Measurements from ENCODE around the gene LNX2.
"Not testable (repeated sequence)": the region's sequence is repeated elsewhere in the genome, so short reads cannot be mapped to it uniquely, and the experiment has no call there.

The LNX2 gene

DNA sequence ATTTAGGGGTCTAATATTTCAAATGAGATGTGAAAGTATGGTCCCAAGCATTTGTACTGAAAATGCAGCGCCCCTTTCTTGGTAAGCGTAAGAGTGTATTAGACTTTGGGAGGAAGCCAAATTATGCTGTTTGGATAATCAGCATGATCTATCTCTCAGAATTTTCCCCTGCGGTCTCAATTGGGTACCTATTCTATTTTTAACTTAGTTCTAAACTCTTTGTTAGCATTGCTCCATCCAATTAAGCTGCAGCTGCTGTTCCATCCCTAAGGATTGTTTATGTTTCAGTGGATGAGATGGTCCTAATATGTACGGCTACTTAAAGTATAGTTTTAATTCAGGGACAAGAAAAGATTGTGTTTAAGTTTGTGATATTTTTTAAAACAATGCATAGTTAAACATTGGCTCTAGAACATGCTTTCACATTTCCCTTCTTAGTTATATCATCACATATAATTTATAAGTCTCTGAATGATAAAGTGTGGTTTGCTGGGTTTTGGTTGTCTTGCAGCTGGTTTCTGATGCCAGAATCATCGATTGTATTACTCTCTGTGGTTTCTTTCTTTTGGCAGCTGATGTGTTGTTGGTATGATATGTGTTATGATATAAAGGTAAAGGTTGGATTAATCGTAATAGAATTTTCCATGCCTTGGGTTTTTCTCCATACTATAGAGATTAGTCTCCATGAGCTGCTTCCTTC lies 16.4 kb upstream of the LNX2 start:
- no peak for DNase-seq

DNA sequence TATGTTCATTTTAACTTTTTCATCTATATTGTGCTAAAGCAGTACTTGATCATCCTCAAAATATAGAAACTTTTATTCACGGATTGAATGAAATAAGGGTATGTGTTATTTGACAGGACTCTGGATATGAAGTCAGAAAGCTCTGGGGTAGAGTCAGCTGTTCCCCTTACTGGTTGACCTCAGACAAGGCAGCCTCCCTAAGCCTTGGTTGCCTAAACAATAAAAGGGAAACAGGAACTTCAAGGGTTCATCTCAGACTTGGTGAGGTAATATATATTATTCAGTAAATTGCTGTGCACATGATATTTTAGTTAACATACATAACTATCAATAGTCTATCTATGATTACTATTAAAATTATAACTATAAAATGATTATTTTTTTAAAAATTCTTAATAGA lies 14.9 kb upstream of the LNX2 start:
- no peak for DNase-seq

DNA sequence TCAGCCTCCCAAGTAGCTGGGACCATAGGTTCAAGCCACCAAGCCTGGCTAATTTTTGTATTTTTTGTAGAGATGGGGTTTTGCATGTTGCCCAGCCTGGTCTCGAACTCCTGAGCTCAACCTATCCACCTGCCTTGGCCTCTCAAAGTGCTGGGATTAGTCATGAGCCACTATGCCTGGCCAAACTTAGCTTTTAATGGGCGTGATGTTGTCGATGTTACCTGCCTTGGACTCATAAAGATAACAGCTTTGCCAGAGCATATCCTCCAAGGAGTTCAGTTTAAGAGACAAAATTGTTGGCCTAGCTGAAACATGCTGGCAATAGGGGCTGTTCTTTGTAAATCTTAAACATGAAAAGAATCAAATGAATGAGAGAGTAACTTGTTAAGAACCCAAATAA lies 14.5 kb upstream of the LNX2 start:
- DNase-seq = no peak

DNA sequence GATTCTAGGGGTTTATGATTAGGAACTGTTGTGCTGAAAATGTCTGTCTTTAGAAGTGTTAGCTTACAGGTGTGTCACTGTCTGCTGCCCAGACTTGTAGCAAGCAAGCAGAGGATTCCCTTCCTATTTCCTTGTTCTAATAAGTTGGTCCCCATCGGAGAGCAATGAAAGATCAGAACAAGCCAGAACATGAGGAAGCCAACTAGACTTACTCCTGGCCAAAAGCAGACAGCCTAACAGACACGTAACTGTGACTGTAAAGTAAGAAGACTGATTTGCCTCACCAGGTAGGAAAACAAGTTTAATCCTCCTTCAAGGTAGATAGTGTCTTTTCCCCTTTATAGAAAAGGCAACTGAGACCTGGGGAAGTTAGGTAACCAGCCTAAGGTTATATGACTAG lies 13.9 kb upstream of the LNX2 start:
- DNase-seq = no peak

DNA sequence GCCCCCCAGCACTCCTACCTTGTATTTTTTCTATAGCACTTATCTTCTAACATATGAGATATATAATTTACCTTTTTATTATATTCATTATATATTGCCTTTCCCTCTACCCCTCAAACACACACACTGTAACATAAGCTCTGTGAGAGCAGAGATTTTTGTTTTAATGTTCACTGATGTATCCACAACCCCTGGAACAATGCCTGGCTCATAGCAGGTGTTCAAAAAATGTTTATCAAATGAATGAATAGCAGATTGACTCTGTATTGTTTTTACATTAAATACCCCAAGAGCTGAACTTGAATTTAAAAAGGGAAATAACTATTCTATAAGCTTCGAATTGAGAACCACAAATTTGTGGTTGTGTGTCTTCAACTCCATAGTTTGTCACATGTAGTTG lies 12.3 kb upstream of the LNX2 start:
- DNase-seq = no peak

DNA sequence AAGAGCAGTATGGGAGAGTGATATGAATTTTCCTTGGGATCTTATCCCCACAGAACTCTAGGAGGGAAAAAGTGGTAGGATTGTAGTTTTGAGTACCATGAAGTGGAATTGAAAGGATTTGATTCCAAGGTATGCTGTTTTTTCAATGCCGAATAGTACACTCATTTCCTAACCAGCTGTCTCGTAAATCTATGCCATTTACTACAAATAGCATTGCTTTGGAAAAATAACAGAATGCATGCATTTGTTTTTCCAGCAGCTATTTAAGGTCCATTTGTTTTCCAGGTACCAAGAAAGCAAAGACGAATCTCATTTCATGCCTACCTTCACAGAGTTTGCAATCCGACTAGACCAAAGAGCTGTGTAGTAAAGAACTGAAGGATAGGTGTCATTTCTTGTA lies 11.9 kb upstream of the LNX2 start:
- DNase-seq = no peak

DNA sequence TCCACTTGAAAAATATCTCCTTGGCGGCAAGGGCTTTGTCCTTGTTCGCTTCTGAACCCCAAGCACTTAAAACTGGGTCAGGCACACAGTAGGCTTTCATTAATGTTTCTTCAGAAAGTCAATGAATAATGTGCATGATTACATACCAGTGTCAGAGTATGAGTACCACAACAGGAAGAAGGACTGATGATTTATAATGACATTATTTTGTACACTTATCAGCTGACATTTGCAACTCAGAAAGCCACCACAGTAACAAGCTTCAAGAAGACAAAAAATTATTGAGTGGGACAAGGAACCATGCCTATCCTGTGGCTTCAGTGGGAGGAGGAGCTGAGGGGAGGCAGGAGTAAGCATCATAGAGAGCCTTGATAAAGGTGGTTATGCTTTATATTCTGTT lies 11.3 kb upstream of the LNX2 start:
- DNase-seq = no peak

DNA sequence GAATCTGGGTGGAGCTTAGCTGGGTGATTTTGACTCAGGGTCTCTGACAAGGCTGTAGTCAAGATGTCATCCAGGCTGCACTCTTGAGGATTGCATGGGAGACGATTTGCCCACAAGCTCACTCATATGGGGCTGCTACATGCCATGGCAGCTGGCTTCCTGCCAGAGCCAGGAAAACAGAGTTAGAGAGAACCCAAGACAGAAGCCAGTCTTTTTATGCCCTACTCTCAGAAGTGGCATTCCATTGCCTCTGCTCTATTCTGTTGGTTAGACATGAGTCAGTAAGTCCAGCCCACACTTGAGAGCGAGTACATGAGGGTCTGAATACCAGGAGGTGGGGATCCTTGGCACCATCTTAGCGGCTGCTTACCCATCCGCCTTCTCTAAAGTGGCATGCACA lies 10.8 kb upstream of the LNX2 start:
- DNase-seq = no peak

DNA sequence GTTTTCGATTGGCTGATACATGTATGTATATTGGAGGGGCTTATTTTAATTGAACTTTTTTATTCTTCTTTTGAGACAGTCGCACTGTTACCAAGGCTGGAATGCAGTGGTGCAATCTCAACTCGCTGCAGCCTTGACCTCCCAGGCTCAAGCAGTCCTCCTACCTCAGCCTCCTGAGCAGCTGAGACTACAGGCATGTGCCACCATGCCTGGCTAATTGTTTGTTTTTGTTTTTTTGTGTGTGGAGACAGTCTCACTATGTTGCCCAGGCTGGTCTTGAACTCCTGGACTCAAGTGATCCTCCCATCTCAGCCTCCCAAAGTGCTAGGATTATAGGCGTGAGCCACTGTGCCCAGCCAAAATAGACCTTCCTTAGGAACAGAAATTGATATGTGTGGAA lies 8.4 kb upstream of the LNX2 start:
- DNase-seq = not testable (repeated sequence)

DNA sequence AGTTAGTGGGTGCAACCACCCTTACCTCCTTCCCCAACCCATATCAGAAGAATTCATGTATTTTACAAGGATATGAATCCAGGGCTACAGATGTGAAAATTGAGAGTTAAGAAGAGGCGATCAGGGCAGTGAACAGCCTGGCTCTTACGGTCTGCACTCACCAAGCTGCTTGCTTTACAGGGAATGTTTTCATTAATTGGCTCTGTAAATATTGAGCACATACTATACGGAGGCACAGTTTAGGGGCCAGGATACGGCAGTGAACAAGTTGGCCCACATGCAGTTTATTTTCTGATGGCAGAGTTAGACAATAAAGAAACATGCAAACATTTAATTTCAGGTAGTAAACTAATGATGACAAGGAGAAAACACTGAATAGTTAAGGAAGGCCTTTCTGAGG lies 7.8 kb upstream of the LNX2 start:
- no peak for DNase-seq

DNA sequence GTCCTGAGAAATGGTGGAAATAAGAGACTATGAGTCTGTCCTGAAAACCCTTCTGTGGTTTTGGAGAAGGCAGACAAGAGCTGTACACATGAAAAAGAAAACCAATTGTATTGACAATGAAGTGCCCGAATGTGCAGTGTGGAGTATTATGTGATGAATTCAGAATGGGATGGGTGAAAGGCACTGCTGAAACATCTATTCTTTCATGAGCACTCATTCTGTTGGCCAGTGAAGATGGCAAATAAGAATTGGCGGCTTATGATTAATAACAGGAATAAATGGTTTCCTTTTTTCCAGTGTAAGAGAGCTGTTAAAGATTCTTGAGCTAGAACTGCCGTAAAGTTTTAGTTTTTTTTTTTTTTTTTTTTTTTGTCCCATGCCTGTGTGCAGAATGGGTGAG lies 7.1 kb upstream of the LNX2 start:
- no peak for DNase-seq

DNA sequence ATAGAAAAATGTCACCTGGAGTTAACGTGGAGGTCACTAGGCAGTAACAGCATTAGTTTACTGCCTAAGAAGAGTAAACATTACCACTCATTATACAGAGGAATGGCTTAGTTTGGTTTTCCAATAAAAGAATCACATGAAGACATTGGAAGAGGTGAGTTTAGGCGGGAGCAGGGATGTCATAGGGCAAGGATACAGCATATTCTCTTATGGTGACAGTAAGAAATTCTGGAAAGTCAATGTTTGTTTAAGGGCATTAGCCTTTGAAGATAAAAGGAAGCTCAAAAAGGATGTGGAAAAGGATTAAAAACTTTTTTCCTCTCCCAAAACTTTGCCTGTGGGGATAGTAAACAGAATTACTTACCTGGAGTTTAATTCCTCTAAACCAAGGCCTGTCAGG lies 5.5 kb upstream of the LNX2 start:
- no peak for DNase-seq

DNA sequence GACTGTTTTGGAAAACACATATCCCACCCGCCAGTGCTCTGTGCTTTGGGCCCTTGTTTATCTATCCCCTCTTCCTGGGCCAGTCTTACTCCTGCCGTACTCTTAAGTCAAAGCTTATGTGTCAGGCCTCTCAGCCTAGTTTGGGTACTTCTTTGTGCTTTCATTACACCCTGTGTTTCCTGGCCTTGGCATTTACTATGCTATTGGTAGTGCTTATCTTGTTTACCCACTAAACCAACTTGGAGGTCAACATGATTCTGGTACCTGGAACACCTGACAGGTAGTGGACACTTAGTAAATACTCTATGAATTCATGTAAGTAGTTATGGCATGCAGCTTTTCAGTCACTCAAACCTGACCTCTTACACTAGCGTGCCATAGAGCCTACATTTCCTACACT lies 3.7 kb upstream of the LNX2 start:
- DNase-seq = no peak

DNA sequence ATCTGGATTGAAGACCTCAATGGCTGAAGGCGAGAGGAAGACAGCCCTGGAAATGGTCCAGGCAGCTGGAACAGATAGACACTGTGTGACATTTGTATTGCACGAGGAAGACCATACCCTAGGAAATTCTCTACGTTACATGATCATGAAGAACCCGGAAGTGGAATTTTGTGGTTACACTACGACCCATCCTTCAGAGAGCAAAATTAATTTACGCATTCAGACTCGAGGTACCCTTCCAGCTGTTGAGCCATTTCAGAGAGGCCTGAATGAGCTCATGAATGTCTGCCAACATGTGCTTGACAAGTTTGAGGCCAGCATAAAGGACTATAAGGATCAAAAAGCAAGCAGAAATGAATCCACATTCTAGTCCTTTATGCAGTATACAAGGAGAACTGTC lies 2.6 kb upstream of the LNX2 start:
- no peak for DNase-seq

DNA sequence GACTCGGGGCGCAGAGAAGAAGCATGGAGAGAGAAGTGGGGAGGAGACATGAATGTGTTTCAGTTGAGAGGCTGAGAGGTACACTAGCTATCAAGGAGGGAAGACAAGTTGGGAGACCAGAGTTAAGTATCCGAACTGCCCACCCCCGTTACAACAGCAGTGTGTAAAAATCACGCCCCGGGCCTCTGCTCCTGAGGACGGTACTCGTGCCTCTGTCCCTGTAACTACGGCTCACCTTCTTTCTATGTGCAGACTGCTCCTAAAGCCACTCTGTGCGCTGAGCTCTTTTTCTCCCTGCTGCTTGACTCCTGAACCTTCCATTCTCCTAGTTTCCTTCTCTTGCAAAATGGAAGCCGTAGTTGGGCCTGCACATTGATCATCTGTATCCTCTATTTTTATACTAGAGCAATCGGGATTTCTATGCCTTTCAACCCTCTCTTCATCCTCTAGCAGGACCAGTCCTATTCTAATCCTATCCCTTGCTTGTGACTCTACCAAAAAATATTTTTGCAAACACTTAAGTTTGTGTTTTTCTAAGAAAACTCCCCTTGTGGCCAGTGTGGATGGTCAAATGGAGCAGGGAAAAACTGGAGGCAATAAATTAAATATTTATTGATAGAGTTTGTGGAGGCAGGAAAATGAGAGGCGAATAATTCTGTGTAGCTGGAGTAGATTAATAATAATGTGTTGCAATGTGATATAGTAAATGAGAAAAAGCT lies 1.9 kb upstream of the LNX2 start:
- no peak for DNase-seq

DNA sequence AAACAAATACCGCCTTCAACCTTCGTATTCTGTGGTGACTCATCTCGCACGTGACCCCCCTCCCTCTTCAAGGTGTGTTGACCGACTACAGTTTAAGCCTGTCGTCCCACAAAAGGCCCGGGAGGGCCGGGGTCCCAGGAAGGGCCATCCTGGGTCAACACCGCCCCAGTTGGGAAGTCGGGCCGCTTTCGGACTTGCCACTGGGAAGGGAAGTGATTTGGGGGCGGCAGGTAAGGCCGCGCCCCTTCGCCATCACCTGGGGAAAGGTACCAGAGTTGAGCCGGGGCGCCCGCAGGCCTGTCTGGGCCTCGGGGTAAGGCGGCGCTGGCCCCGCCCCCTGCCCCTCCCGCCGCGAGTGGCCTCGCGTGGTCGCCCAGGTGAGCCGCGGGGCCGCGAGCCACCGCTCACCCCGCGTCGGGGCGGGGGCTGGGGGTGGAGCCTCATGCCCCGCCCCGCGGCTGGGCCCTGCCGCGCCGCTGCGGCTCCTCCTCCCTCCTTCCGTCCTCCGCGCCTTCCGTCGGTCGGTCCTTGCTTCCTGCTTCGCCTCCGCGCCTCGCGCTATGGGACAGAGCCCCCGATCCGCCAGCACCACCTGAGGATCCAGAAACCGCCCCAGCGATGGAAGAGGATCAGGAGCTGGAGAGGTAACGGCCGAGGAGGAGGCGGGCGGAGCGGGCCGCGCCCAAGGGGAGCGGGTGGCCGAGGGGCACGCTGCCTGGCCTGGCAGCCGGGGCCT lies 1.2 kb upstream of the LNX2 start, which contains the start of gene POLR1D:
Gene POLR1D (plus strand): TSS at position 527 of the 736 bp plus-strand sequence. CDS start 92 bp downstream, at position 619.
- DNase-seq = peak; percentile 82

DNA sequence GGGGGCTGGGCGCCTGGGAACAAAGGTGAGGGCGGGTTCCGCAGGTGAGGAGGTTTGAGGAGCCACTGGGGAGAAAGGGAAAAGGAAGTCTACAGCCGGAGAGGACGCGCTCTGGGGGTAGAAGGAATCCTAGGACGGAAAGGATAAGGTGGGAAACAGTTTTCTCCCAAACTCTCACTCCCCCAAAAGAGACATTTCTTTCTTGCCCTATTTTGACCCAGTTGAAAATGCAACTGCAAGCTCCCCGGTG lies 712 bp upstream of the LNX2 start:
- no peak for DNase-seq

DNA sequence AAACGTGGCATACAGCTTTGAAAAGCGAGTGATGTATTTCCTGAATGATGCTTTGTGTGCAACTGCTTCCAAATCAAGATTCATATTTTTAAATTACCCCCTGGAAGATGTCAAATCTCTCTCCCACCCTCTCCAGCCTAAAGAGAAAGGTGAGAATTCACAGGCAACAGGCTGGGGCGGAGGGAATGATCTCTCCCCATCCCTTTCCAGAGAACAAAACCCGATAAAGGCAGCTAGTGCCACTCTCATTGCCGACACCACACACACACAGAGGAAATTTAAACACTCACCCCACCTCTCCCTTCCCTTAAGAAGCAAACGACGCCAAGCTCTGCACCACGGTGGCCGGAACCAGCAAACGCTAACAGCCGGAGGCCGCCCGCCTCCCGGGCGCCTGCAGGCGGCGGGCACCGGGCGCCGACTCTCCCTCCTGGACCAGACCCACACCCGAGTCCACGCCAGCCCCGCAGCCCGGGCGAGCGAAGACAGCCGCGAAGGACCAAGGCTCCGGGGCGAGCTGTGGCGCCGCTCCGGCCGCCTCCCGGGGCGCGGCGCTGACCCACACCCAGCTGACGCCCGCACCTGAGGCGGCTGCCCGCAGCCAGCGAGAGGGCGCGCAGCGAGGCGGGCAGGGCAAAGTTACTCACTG lies 477 bp downstream of the LNX2 start:
- DNase-seq = peak; percentile 37

DNA sequence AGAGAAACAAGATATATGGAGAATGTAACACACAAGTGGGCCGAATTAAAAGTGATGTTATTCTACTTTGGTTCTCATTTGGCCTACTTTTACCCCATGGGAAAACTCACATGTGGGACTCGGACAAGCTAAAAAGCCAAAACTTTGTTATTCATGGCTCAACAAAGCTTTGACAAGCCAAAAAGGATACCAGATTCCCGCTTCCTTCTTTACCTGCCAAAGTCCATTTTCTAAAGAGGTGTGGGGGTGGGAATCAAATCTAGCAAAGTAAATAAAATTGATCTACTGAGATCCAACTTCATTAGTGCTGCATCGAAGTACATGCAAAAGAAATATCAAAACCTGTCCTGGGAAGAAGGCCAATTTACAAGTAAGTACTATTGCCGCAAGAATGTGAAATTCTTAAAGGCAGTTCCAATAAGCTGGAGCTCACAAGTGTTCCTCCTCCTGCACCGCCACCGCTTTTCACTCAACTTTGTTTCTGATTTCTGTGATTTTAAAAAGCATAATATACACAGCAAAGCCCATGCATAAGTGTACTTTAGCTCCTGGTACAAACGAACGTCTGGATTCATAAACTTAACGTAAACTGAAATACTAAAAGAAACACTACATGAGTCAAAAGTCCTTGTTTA lies 1.1 kb downstream of the LNX2 start:
- DNase-seq = no peak

DNA sequence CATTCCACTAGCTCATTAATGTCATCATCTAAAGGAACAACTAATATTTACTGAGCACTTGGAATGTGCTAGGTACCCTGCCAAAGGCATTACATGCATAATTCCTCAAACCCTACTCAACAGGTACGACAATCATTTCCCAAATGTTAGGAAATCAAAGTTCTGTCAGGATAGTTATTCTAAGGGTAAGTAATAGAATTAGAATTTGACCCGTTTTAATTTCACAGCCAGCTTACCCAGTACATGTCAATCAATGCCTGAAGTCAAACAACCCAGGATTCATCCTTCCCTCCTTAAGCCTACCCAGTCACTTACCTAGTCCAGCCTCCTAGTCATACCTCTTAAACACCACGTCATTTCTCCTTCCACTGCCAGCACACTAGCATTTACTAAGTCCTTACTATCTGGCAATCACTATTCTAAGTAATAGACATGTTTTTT lies 2.4 kb downstream of the LNX2 start:
- no peak for DNase-seq

DNA sequence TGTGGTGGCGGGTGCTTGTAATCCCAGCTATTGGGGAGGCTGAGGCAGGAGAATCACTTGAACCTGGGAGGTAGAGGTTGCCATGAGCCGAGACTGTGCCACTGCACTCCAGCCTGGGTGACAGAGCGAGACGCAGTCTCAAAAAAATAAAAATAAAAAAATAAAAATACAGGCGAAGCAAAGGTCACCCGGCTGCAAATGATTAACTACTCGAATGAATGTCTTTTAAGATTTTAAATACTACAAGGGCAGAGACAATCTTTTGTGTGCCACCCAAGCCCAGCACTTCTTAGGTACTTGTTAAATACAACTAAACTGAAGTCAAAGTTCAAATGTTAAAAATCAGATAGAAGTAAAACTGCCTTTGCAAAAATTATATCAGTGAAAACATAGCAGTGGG lies 6.7 kb downstream of the LNX2 start:
- DNase-seq = no peak

DNA sequence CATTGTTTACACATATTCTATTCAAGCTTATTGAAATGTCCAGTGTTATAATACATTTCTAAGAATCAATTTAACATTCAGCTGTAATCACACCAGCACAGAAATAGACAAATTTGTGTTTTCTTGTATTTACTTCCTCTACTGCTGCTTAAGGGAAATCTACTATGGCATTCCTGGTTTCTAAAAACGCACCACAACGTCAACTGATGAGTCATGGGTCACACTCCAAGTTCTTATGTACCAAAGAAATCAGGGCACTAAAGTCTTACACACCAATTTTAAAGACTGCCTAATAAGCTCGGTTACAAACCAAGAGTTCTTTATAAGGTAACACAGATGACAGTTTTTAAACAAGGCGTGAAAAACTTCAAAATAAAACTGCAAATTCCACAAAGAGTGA lies 13.2 kb downstream of the LNX2 start:
- DNase-seq = no peak

DNA sequence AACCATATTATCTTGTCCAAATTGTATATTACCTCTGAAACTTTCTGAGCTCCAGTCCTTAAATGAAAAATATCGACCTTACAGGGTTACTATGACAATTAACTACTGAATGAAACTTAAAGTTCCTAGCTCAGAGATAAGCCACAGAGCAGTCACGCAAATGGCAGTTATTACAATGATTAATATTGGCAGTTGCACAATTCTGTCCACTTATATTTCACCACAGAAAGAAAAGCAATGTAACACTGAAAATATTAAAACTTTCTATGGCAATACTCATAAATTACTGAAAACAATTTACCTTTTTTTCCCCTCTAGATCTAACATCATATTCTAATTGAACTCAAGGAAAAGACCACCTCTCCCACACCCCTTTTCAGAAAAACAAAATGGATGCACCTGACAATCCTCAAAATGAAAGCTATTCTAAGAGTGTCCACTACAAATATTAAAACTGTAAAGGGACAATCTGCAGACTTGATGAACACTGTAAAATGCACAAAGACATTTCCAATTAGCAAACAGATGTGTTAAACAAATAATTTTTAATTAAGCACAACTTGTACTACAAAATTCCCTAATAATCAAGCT lies 14.6 kb downstream of the LNX2 start:
- no peak for DNase-seq
